Prostate gland (tissue), 2 donors: ENCODE data around the gene ADRM1. TPM values are rescaled to one million over a fixed set of nuclear protein-coding genes. Genes with fewer than 3 reads are reported as not detected.

ENCODE experiments used
- DNase-seq: peaks from one replicate; pipeline ENCODE4 v3.0.0-alpha.2; 2019; ENCODE audit warnings: low spot score
- H3K27ac ChIP-seq, 2 donors: fragments of 200-600 bp; sonication (generic); 2 replicates each; pipeline ENCODE4 v1.5.1; 2017 to 2019
- H3K27me3 ChIP-seq: fragments of 200-600 bp; sonication (generic); replicated peaks from 2 replicates; pipeline ENCODE4 v1.5.1; 2019; ENCODE audit not compliant: insufficient read depth
- H3K36me3 ChIP-seq, 2 donors: fragments of 200-600 bp; sonication (generic); 1 replicate in 1 of 2; 2 replicates in 1 of 2; pipeline versions ENCODE4 v1.5.1 to v1.8.1; 2017 to 2019
- H3K4me1 ChIP-seq: fragments of 200-600 bp; sonication (generic); replicated peaks from 2 replicates; pipeline ENCODE4 v1.5.1; 2019
- H3K4me3 ChIP-seq, 2 donors: fragments of 200-600 bp; sonication (generic); 2 replicates each; pipeline ENCODE4 v1.5.1; 2017 to 2019
- H3K9me3 ChIP-seq: fragments of 200-600 bp; sonication (generic); 2 replicates; pipeline ENCODE4 v1.5.1; 2017
- POLR2A ChIP-seq: fragments of 450-650 bp; IDR thresholded peaks from one replicate; pipeline ENCODE4 v1.6.1; 2016; ENCODE audit warnings: antibody characterized with exemption, mild to moderate bottlenecking
- POLR2AphosphoS5 ChIP-seq: sonication (generic); formaldehyde crosslinking; IDR thresholded peaks from one replicate; pipeline ENCODE4 v1.6.1; 2017; ENCODE audit warnings: antibody characterized with exemption
- WGBS: methylation state at CpG from one replicate; pipeline ENCODE4 v1.1.5; 2018; 5-methylcytosine and 5-hydroxymethylcytosine counted together
- intact Hi-C: fragments of 100-400 bp; cut with DNase I; formaldehyde crosslinking; loops from one replicate; pipeline ENCODE4 v1.14.2; 2022
- total RNA-seq, 2 donors: library from RNA; depleted of rRNA; stranded (reverse); fragments of >200 nt; gene quantifications; one replicate each; pipeline ENCODE4 v1.1.0, GENCODE V29; 2016
- TF ChIP-seq, protein P1 (sequence below), 4 experiments: fragments of 200-600 bp in 2 of 4; fragments of 450-650 bp in 2 of 4; sonication (generic) in 2 of 4; IDR thresholded peaks; 1 replicate in 3 of 4; 2 replicates in 1 of 4; pipeline ENCODE4 v1.5.1; 2016 to 2019; ENCODE audit warnings: antibody characterized with exemption in 4 of 4, mild to moderate bottlenecking in 2 of 4, moderate library complexity in 2 of 4

ADRM1 gene
- total RNA-seq, 2 donors from 2014 or later = 149 to 207 TPM

DNA sequence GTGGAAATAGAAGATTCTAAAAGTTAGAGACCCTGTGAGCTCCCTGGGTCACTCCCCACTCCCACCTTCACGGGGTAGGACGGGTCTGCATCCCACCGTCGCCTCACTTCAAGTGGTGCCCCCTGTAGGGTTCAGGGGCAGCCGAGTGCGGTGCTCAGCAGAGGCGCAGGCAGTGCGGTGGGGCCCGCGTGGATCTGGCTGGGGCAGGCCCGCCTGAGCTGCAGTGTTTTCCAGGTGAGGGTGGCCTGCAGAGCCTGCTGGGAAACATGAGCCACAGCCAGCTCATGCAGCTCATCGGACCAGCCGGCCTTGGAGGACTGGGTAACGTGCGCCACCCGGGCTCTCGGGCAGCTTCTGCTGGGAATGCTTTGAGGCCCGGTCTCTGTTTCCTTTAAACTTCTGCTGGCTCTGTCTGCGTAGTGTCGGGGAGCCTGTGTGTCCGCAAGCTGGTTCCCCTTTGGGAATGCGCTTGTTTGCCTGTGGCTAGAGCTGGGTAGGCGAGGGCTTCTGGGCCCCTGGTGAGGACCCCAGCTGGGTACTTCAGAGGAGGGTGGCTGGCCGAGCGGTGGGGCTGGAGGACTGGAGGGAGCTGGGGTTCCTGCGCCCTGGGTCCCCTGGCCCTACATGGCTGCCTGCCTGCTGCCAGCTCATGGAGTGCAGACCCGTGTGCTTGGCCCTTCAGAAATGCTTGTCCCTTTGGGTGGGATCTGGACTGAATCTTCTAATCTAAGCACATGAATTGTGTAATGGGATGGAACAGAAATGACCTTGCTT, 3.8 kb downstream of the ADRM1 start:
- WGBS = 78% methylated on average over 26 of the region's 27 CpGs
- no peak for DNase-seq
- TF ChIP-seq, protein P1, sequence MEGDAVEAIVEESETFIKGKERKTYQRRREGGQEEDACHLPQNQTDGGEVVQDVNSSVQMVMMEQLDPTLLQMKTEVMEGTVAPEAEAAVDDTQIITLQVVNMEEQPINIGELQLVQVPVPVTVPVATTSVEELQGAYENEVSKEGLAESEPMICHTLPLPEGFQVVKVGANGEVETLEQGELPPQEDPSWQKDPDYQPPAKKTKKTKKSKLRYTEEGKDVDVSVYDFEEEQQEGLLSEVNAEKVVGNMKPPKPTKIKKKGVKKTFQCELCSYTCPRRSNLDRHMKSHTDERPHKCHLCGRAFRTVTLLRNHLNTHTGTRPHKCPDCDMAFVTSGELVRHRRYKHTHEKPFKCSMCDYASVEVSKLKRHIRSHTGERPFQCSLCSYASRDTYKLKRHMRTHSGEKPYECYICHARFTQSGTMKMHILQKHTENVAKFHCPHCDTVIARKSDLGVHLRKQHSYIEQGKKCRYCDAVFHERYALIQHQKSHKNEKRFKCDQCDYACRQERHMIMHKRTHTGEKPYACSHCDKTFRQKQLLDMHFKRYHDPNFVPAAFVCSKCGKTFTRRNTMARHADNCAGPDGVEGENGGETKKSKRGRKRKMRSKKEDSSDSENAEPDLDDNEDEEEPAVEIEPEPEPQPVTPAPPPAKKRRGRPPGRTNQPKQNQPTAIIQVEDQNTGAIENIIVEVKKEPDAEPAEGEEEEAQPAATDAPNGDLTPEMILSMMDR (IDR thresholded peaks at IDR 0.05) = no peak
- no peak for TF ChIP-seq POLR2AphosphoS5
- TF ChIP-seq POLR2A = no peak
- peak overlapping the region in 1 of 2 donors; percentile 23 for H3K27ac ChIP-seq
- peaks cover 0 to 24% of the 10 kb centered on the region in 2 donors for H3K36me3 ChIP-seq
- no peak overlapping the region for H3K4me3 ChIP-seq
- intact Hi-C loops = loop anchor here (10.0 kb wide), 1 partner anchor 188 kb away; no protein-coding TSS in a partner anchor
- H3K4me1 ChIP-seq = peaks cover 28% of the 10 kb centered on the region
- H3K27me3 ChIP-seq = no peaks in the 10 kb centered on the region
- no peaks in the 10 kb centered on the region for H3K9me3 ChIP-seq

DNA sequence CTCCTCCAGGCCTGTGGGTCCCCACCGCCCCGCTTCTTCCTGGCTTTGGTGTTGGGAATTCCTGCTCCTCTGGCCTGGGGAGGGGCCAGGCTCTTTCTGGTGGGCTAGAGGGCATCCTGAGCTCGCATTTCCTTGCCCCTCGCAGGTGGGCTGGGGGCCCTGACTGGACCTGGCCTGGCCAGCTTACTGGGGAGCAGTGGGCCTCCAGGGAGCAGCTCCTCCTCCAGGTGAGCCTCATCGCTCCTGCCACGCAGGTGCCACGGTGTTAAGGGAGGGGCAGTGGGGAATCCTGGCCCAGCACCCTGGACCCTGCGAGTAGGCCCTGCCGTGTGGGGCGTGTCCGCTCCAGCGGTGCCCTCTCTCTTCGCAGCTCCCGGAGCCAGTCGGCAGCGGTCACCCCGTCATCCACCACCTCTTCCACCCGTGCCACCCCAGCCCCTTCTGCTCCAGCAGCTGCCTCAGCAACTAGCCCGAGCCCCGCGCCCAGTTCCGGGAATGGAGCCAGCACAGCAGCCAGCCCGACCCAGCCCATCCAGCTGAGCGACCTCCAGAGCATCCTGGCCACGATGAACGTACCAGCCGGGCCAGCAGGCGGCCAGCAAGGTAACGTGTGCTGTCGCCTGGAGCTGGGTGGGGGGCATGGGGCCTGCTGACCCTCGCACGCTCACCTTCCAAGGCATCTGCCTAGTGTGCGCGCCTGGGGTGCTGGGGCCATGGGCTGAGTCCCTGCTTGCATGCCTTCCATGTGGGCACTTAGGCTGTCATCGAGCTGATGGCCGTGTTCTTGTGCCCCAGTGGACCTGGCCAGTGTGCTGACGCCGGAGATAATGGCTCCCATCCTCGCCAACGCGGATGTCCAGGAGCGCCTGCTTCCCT, 4.7 kb downstream of the ADRM1 start:
- peaks cover 28% of the 10 kb centered on the region for H3K4me1 ChIP-seq
- intact Hi-C loops = loop anchor here (10.0 kb wide), 1 partner anchor 187 kb away; no protein-coding TSS in a partner anchor
- 65% methylated on average over 42 of the region's 42 CpGs for WGBS

DNA sequence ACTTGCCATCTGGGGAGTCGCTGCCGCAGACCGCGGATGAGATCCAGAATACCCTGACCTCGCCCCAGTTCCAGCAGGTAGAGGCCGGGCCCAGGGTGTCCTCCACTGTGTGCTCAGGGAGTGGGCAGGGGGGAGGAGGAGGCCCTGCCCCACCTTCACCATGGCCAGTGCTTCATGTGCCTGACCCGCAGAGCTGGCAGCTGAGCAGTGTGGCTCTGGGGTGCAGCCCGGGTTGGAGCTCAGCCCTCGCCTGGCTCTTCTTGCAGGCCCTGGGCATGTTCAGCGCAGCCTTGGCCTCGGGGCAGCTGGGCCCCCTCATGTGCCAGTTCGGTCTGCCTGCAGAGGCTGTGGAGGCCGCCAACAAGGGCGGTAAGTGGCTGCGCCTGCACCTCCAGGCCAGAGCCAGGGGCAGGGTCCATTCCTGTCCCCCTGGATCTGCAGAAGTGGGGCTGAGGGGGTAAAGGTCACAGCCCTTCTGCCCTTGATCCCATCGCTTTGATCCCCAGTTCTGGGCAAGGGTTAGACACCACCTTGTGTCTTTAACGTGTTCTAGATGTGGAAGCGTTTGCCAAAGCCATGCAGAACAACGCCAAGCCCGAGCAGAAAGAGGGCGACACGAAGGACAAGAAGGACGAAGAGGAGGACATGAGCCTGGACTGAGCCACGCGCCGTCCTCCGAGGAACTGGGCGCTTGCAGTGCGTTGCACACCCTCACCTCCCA, 5.5 kb downstream of the ADRM1 start:
- TF ChIP-seq POLR2A (no peak), POLR2AphosphoS5 (no peak)
- TF ChIP-seq, protein P1 (IDR thresholded peaks at IDR 0.05) = no peak
- Histone ChIP-seq H3K4me1 (peaks cover 28% of the 10 kb centered on the region), H3K4me3 (no peak overlapping the region), H3K9me3 (no peaks in the 10 kb centered on the region), H3K27ac (peak overlapping the region in 1 of 2 donors; percentile 23), H3K27me3 (no peaks in the 10 kb centered on the region), H3K36me3 (peaks cover 0 to 34% of the 10 kb centered on the region in 2 donors)
- intact Hi-C loops = loop anchor here (10.0 kb wide), 1 partner anchor 187 kb away; no protein-coding TSS in a partner anchor
- 50% methylated on average over 28 of the region's 29 CpGs for WGBS
- DNase-seq = peak; percentile 44

More for the DNA sequence above, 4.7 kb downstream of the ADRM1 start:
- H3K4me3 ChIP-seq = no peak overlapping the region
- no peaks in the 10 kb centered on the region for H3K9me3 ChIP-seq
- no peak for DNase-seq
- peak overlapping the region in 1 of 2 donors; percentile 23 for H3K27ac ChIP-seq
- H3K27me3 ChIP-seq = no peaks in the 10 kb centered on the region
- TF ChIP-seq, protein P1 (IDR thresholded peaks at IDR 0.05) = no peak
- TF ChIP-seq POLR2AphosphoS5 (no peak), POLR2A (no peak)
- peaks cover 0 to 26% of the 10 kb centered on the region in 2 donors for H3K36me3 ChIP-seq

DNA sequence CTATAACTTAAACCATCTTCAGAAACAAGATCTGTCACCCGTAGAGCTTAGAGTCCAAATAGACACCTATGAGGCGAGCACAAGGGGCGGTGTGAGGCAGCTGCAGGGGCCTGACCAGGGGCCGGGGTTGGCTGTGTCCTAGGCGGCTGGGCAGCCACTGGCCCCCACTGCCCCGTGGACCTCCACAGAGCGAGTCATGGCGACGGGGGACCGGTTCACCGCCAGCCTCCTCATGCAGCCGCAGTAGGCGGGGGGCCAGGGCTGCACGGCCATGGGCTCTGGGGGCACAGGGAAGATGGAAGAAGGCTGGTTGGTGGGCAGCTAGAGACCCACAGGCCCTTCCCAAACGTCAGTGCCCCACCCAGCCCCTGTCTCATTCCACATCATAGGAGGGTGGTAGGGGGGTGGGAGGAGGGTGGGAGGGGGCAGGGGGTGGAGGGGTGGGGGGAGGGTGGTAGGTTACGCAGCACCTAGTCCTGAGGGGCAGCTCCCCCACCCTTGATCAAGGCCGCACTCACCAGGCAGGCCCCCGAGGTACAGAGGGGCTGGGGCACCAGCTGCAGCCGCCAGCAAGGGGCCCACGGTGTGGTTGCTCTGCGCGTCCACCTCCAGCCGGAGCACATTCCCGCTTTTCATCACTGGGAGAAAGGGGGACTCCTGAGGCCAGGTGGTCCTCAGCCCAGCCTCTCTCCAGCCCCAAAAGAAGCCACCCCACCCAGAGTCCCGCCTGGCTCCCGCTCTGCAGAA, 6.6 kb downstream of the ADRM1 start:
- 90% methylated on average over 25 of the region's 26 CpGs for WGBS
- Histone ChIP-seq H3K27ac (no peak overlapping the region), H3K9me3 (no peaks in the 10 kb centered on the region), H3K36me3 (peaks cover 0 to 37% of the 10 kb centered on the region in 2 donors), H3K4me3 (no peak overlapping the region), H3K27me3 (no peaks in the 10 kb centered on the region), H3K4me1 (peaks cover 18% of the 10 kb centered on the region)
- intact Hi-C loops = loop anchor here (10.0 kb wide), 1 partner anchor 185 kb away; no protein-coding TSS in a partner anchor
- DNase-seq = no peak
- TF ChIP-seq POLR2AphosphoS5 = no peak
- TF ChIP-seq POLR2A = no peak
- TF ChIP-seq, protein P1 (IDR thresholded peaks at IDR 0.05) = no peak
